Measurements from ENCODE around the gene HLCS. TPM values are rescaled to one million over a fixed set of nuclear protein-coding genes. Genes with fewer than 3 reads are reported as not detected.

The HLCS gene
- total RNA-seq, 1 donor from 2014 or later: 10.7 TPM

DNA sequence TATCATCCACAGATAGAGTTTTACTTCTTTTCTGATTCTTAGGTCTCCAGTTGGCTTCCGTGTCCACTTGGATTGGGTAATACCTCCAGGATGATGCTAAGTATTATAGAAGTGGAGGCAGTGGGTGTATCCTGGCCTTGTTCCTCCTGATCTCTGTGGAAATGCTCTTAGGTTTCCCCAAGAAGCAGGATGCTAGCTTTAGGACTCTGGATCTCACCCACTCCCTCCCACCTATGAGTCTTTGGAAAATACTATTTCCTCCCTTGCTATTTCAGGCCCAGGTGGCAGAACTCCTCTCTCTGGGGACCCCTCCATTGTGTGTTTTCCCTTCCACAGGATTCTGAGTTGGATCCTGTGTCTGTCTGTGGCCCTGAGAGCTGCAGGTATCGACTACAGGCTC, 180.9 kb downstream of the HLCS start:
- no peaks in the 10 kb centered on the region for H3K27me3 ChIP-seq
- no peaks in the 10 kb centered on the region for H3K36me3 ChIP-seq
- no peaks in the 10 kb centered on the region for H3K9me3 ChIP-seq
- H3K4me3 ChIP-seq: no peak overlapping the region
- no peak overlapping the region for H3K27ac ChIP-seq
- TF ChIP-seq, protein P1, sequence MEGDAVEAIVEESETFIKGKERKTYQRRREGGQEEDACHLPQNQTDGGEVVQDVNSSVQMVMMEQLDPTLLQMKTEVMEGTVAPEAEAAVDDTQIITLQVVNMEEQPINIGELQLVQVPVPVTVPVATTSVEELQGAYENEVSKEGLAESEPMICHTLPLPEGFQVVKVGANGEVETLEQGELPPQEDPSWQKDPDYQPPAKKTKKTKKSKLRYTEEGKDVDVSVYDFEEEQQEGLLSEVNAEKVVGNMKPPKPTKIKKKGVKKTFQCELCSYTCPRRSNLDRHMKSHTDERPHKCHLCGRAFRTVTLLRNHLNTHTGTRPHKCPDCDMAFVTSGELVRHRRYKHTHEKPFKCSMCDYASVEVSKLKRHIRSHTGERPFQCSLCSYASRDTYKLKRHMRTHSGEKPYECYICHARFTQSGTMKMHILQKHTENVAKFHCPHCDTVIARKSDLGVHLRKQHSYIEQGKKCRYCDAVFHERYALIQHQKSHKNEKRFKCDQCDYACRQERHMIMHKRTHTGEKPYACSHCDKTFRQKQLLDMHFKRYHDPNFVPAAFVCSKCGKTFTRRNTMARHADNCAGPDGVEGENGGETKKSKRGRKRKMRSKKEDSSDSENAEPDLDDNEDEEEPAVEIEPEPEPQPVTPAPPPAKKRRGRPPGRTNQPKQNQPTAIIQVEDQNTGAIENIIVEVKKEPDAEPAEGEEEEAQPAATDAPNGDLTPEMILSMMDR (IDR thresholded peaks at IDR 0.05): no peak
- intact Hi-C loops (cut with DNase I): no loop called here
- H3K4me1 ChIP-seq: no peaks in the 10 kb centered on the region
- DNase-seq (ENCODE audit: low spot score in 2 of 2): no peak

DNA sequence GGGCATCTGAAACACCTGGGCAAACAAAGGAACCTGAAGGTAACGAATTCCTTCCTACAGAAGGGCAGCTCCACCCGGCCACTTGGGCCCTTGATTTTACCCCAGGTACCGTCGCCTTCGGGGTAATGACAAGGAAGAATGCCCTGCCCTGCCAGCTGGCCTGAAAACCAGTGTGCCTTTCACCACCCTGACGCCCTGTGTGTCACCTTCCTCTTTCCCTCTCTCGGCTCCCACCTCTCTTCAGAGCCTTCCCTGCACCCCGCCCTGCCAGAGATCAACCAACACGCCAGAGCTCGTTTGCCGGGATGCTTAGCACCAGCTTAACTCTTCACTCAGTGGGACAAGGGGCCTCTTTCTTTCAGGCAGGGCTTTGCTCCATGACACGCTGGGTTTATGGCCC, 181.5 kb downstream of the HLCS start:
- no peaks in the 10 kb centered on the region for H3K27me3 ChIP-seq
- H3K27ac ChIP-seq: no peak overlapping the region
- no peak for DNase-seq (ENCODE audit: low spot score in 2 of 2)
- no peak overlapping the region for H3K4me3 ChIP-seq
- intact Hi-C loops (cut with DNase I): no loop called here
- TF ChIP-seq, protein P1 (IDR thresholded peaks at IDR 0.05): no peak
- H3K4me1 ChIP-seq: no peaks in the 10 kb centered on the region
- no peaks in the 10 kb centered on the region for H3K36me3 ChIP-seq
- H3K9me3 ChIP-seq: no peaks in the 10 kb centered on the region

DNA sequence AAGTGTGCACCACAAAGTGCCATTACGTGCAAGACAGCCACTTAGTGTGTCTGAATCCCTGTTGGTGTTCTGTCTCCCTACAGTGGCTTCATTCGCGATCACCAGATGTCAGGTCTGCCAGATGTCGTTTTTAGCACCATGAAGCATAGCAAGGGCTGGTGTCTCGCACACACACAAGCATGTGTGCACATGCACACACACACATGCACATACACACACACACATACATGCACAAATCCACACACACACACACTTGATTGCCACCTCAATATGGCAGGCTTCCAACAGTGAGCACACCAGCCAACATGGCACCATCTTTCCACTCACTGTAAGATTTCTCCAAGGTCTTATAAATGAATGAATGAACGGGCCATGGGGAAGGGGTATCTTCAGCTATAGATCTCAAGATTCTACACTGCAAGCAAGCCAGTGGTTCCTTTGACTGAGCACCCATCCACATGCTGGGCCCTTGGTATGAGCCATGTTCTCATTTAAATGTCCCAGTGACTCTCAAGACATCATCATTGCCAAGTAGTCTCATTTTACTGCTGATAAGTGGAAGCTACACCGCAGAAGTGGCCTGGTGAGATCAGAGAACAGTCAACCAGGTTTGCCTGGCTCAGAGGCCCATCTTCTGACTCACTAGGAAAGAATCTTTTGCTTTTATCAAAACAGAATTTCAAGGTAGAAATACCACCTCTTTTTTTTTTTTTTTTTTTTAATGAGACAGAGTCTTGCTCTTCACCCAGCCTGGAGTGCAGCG, 182.7 kb downstream of the HLCS start:
- intact Hi-C loops (cut with DNase I): no loop called here
- H3K27me3 ChIP-seq: no peaks in the 10 kb centered on the region
- H3K9me3 ChIP-seq: no peaks in the 10 kb centered on the region
- TF ChIP-seq, protein P1 (IDR thresholded peaks at IDR 0.05): no peak
- DNase-seq (ENCODE audit: low spot score in 2 of 2): no peak
- H3K4me1 ChIP-seq: no peaks in the 10 kb centered on the region
- H3K4me3 ChIP-seq: no peak overlapping the region
- no peak overlapping the region for H3K27ac ChIP-seq
- no peaks in the 10 kb centered on the region for H3K36me3 ChIP-seq

DNA sequence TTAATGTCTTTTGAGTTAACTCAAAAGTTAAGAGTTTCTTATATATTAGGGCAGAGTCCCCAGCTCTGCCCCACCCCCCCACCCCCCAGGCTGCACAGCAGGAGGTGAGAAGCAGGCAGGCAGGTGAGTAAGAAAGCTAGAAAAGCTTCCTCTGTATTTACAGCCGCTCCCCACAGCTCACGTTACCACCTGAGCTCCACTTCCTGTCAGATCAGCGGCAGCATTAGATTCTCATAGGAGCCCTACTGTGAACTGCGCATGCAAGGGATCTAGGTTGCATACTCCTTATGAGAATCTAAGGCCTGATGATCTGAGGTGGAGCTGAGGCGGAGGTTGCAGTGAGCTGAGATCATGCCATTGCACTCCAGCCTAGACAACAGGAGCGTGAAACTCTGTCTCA, 185.6 kb downstream of the HLCS start:
- Histone ChIP-seq H3K27me3 (no peaks in the 10 kb centered on the region), H3K9me3 (no peaks in the 10 kb centered on the region), H3K27ac (no peak overlapping the region), H3K4me1 (no peaks in the 10 kb centered on the region), H3K36me3 (no peaks in the 10 kb centered on the region), H3K4me3 (no peak overlapping the region)
- DNase-seq (ENCODE audit: low spot score in 2 of 2): no peak
- TF ChIP-seq, protein P1 (IDR thresholded peaks at IDR 0.05): no peak
- intact Hi-C loops (cut with DNase I): no loop called here

DNA sequence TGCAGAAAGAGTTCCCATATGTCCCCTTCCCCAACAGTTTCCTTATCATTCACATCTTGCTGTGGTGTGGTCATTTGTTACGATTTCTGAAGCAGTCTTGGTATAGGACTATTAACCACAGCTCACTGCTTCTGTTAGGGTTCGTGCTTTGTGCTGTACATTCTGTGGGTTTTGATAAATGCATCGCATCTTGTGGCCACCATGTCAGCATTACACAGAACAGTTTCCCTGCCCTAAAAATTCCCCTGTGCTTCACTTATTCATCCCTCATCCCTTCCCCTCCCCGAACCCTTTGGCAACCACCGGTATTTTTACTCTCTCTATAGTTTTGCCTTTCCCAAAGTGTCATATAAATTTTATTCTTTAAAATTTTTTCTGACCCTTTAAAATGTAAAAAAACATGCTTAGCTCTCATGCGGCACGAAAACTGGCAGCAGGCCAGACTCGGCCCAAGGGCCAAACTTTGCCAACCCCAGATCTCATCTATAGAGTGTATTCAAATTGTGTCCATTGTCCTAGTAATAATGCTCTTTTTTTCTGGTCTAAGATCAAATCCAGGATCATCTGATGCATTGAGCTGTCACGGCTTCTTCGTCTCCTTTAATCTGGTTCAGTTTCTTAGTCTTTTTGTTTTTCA, 189.4 kb downstream of the HLCS start:
- no peaks in the 10 kb centered on the region for H3K27me3 ChIP-seq
- no peak overlapping the region for H3K4me3 ChIP-seq
- no peaks in the 10 kb centered on the region for H3K4me1 ChIP-seq
- intact Hi-C loops (cut with DNase I): no loop called here
- H3K9me3 ChIP-seq: no peaks in the 10 kb centered on the region
- H3K36me3 ChIP-seq: no peaks in the 10 kb centered on the region
- DNase-seq (ENCODE audit: low spot score in 2 of 2): no peak
- TF ChIP-seq, protein P1 (IDR thresholded peaks at IDR 0.05): no peak
- H3K27ac ChIP-seq: no peak overlapping the region

Data from ascending aorta (tissue), 2 donors.